GM13976 (cell line): ENCODE results near the gene AGAP1.

Experiments
- DNase-seq: peaks from one replicate; pipeline ENCODE4 v3.0.0; 2012; ENCODE audit warnings: low spot score
- CTCF ChIP-seq: IDR thresholded peaks from 2 replicates; pipeline ENCODE4 v1.5.1; 2012; ENCODE audit warnings: borderline replicate concordance, mild to moderate bottlenecking; ENCODE audit not compliant: insufficient read depth; ENCODE audit errors: extremely low read depth, missing control alignments, control extremely low read depth
- in situ Hi-C: fragments of 300-500 bp; cut with MboI; formaldehyde crosslinking; loops from one replicate; pipeline ENCODE4 v1.12.0; 2022; ENCODE audit warnings: low sequenced_read_pairs, mixed read lengths, inconsistent platforms; ENCODE audit not compliant: unreplicated experiment

AGAP1 gene

GRCh38 chr2:236051351-236051750 is 557.5 kb downstream of the AGAP1 start:
- in situ Hi-C loops: no loop called here
- no peak for TF ChIP-seq CTCF
- DNase-seq: no peak

GRCh38 chr2:236051806-236052205 is 558.0 kb downstream of the AGAP1 start:
- in situ Hi-C loops: no loop called here
- no peak for DNase-seq
- no peak for TF ChIP-seq CTCF

DNA sequence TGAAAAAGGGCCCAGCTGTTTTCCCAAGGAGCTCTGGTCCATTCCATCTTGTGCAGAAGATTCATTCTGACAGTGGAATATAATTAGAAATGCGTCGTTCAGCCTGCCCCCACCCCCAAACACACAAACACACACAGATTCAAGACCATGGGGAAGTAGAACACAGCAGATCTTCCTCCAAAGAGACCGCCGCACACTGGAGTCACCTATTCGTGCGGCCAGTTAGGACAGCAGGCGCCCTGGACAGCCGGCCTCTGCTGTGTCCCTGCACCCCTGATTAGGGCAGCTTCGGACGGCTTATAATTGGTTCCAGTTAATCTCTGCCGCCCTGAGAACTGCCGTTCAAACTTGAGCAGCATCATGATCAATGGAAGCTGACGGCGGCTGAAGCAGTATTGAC is 558.4 kb downstream of the AGAP1 start:
- TF ChIP-seq CTCF: no peak

DNA sequence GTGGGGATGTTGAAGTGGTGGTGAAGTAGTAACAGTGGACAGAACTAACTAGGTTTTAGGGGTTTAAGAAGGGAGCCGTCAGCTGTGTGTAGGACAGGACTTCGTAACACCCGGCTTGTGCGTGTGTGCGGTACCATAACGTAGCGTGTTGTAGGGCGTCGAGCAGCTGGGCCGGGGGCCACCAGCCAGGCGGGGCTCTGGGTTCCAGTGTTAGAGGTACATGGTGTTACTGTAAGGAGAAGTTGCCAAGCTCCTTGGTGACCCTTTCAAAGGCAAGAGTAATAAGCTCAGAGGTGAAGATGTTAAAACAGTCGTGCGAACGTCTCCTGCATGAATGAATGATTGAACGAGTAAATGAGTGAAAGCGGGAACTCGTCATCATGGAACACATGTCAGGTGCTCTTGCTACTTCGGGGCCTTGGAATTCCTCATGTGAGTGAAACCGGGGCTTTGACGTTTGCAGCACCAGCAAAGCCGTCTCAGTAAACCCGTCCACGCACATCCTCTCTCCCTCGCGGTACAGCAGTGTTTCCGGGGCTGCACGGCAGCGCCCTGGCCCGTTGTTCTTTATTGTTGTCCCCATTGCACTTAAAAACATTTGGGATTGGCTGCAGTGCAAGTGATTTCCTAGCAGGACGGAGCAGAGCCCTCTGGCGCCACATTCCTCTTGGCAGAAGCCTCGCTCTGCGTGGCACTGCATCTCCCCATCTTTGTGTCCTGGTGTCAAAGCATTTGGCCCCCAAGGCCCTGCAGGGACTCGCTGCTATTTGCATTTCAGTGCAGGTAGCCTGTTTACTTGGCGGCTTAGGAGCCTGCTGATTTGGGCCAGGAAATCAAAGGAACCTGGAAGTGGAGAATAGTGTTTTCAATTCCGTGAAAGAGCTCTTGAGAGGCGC is 559.3 kb downstream of the AGAP1 start:
- in situ Hi-C loops: no loop called here
- no peak for DNase-seq
- TF ChIP-seq CTCF: no peak

More for the DNA sequence above, 558.4 kb downstream of the AGAP1 start:
- in situ Hi-C loops: no loop called here
- no peak for DNase-seq

DNA sequence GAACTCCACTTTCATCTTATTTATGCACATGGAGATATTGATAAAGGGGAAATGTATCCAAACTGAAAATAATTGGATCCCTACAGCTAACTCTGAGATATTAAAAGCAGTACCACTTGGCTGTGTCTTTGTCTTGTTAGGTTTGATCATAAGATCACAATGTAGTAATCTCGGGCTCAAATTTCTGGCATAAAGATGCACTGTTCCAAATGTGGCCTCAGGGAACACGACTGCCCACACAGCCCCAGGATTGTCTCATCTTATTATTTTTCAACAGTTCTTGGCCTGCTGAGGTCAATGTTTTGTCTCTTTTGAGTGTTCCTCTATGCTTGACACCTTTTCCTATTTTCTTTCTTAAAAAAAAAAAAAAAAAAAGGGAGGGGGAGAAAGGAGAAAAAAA is 560.3 kb downstream of the AGAP1 start:
- DNase-seq: no peak
- TF ChIP-seq CTCF: no peak
- in situ Hi-C loops: no loop called here

DNA sequence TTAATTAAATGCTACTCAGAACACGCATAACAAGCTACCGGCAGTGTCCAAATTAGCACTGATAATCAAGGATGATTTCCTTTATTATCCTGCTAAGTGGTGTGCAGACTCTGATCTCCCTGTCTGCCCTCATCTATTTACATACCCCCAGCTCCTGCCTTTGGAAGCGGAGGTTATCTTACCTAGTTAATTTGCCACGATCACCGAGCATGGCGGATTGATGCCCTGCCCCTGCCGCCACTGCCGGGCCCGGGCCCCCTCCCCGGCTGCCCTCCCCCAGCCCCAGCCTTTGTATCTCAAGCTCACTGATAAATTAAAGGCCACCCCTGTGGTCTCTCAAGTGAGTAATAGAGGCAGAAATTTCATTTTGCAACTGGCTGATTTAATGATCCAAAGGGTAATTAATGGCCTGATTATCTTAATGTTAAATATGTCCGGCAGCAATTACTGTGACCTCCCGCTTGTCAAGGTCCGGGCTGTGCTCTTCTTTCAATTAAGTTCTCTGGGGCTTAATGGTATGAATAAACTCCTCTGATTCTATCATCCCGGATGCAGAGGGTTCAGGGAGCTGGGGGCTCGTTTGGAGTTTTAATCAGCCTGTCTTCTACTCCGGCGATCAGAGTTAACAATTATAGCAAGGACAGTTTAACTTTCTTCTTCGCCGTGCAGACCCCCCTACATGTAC is 560.9 kb downstream of the AGAP1 start:
- TF ChIP-seq CTCF: no peak
- in situ Hi-C loops: no loop called here
- no peak for DNase-seq
